ENCODE measurements around the gene RALGPS1.

DNA sequence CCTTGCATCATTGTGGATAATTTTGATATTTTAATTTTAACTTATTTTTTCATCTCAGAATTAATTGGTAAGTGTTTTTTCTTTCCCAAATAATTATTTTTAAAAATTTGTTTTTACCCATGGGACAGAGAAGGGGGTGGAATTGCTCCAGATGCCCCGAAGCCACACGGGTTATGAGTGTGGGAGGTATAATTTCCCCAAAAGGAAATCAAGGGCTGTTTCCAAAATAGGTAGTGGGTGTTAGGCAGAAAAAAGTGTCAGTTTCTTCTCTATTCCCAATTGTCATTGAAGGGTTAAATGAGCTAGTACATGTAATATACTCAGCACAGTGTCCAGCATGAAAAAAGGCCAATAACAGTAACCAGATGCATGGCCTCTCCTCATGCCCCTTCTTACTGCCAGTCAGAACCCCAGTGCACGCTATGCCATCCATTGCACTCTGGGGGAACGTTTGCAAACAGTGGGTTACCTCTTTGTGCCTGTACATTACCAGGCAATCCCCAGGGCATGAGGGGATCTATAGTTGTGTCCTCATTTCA, 244.3 kb downstream of the RALGPS1 start:
- no peak for TF ChIP-seq EP300 (IDR thresholded peaks at IDR 0.05)
- no peak for TF ChIP-seq POLR2A (IDR thresholded peaks at IDR 0.05)

All from sigmoid colon (tissue), 4 donors.